CD4-positive, alpha-beta T cell treated with Interferon alpha-2 for 1 hour (primary cell): ENCODE data around the gene RTN4R.

Experiments
- DNase-seq, 2 donors: peaks; one replicate each; pipeline ENCODE4 v3.0.0-alpha.2; 2020 to 2022

The RTN4R gene

DNA sequence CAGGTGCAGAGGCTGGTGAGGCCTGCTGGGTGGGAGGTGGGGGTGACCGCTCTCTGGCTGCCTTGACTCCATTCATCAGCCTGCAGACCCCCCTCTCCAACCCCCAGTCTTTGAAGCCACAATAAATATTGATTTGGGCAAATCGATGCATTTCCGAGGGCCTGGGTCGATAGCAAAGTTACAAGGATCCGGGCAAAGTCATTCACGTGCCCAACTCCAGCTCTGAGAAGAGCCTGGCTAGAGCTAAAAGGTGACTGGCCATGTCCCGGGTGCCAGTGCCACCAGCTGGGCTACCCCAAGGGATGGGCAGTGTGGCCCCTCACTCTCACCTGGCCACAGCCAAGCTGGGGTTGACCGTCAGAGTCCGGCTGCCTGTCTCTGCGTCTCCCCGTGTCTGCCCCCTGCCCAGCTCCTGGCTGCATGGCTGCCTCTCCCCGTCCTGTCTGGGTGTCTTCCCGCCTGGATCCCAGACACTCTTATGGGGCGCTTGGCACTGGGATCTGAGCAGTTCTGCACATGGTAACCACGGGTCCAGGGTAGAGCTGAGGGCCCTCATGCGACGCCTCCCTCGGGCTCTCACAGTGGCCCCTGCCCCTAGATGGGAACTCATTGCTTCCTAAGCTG lies 70.6 kb downstream of the RTN4R start:
- no peak for DNase-seq

- DNase-seq = no peak
Measured at GRCh38 chr22:20196094-20196842, 71.8 kb downstream of the RTN4R start.

- DNase-seq = no peak
Measured at GRCh38 chr22:20194681-20195593, 73.2 kb downstream of the RTN4R start.

DNA sequence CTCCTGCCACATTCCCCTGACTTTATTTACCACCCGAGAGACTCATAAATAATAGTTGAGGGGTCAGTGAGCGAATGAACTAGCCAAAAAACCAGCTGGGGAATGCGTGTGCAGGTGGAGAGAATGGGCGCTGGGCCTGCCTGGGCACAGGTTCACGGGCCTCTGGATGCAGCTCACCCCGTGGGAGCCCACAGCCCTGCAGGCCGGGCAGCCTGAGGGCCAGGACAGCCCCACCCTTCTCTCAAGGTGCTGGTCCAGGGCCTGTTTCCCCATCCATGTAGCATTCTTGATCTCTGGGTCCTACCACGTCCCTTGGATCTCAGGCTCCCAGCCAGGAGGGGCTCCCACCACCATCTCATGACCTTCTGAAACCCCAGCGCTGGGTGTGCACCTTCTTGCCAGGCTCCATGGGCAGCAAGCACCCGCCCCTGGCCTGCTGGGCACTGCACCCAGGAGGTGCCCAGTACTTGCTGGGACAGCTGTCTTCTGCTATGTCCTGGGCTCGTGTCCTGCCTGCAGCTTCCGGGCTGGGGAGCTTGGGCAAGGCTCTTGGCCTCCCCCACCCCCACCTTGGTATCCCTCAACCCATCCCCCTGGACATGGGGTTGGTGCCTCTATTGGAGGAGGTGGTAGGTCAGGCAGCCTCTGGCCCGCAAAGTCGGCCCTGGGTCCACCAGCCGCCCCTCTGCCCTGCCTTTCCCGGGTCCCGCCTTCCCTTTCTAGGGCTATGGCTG lies 74.2 kb downstream of the RTN4R start:
- no peak for DNase-seq

DNA sequence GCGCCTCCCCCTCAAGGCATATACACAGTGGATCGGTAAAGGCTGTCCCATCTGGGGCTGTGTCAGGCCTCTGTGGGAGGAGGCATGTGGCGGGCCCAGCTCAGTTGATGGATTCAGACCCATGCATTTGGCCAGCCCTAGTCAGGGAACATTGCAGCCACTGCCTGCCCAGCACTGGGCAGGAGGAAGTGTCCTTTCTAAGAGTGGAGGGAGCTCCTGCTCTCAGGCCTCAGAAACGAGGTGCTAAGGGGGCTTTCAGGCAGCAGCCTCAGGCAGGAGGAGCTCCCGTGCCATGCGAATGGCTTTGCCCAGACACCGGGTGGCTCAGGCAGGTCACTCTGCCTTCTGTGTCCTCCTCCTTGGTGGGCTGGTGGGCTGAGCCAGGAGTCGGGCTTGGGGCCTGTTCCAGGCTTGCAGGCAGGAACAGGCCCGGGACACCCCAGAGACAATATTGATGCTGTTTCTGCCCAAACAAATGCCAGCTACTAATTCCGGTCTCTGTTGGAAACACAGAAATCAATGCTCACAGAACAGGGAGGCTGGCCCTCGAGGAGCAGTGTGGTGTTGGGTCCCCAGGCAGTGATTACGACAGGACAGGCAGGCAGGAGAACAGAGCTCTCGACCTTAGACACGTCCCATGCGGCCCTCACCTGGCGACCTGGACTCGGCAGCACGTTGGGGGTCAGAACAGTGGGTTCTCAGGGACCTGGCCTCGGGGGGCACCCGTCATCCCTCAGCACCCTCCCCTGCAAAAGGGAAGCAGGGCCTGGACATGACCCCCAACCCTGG lies 75.0 kb downstream of the RTN4R start:
- no peak for DNase-seq

DNA sequence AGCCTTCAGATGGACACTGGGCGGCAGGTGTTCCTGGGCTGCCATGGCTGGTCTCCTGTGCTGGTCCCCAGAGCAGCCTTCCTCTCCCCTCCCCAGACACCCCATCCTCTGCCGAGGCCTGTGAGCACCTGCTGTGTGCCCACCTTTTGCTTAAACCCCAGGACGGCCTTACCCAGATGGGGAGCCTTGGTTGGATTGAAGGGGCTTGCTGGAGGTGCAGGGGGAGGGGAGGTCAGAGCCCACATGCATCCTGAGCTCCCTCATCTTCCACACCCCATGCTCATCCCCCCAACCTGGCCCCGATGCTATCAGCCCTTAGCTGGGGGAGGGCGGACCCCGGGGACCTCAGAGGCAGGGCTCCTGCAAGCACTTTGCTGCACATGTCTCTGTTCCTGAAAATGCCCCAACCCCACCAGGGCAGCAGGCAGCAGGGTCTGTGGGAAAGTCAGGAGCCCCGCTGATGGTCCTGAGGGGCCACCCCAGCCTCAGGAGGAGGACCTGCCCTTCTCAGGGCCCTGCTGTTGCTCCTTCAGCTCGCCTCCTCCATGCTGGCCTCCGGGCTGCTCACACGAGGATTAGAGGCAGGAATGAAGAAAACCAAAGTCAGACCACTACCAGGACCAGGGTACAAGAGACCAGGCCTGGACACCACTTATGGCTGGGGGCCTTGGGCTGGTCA lies 75.7 kb downstream of the RTN4R start:
- no peak for DNase-seq

- DNase-seq = no peak
Measured at GRCh38 chr22:20191803-20192202, 76.3 kb downstream of the RTN4R start.
